Astrocyte (in vitro differentiated cells and primary cell): ENCODE results near the gene ACP5. TPM values are rescaled to one million over a fixed set of nuclear protein-coding genes. Genes with fewer than 3 reads are reported as not detected.
A peak's percentile ranks its signal among the peaks of the same experiment; 100 is the strongest.

Experiments used
- DNase-seq: peaks from one replicate; pipeline ENCODE4 v3.0.0-alpha.2; 2010; ENCODE audit warnings: low read depth
- FAIRE-seq: peaks from 2 replicates; lab custom pipeline; 2011; peaks lifted over from hg19 to GRCh38; lab: Jason Lieb, UNC
- H2AFZ ChIP-seq: 2 replicates; pipeline ENCODE4 v1.6.0; 2012; ENCODE audit warnings: low read depth, low read length, inconsistent platforms
- H3K27ac ChIP-seq: 2 replicates; pipeline ENCODE4 v1.5.1; 2011; ENCODE audit warnings: low read depth, low read length, inconsistent platforms
- H3K27me3 ChIP-seq: 2 replicates; pipeline ENCODE4 v1.6.0; 2011; ENCODE audit warnings: low read length, inconsistent platforms; ENCODE audit not compliant: insufficient read depth
- H3K36me3 ChIP-seq: 2 replicates; pipeline ENCODE4 v1.5.1; 2011; ENCODE audit warnings: low read length, inconsistent platforms; ENCODE audit not compliant: insufficient read depth
- H3K4me1 ChIP-seq: 2 replicates; pipeline ENCODE4 v1.5.1; 2011; ENCODE audit warnings: low read length, inconsistent platforms; ENCODE audit not compliant: insufficient read depth
- H3K4me2 ChIP-seq: 2 replicates; pipeline ENCODE4 v1.6.0; 2012; ENCODE audit warnings: low read length, inconsistent platforms
- H3K4me3 ChIP-seq: 2 replicates; pipeline ENCODE4 v1.5.1; 2011; ENCODE audit warnings: low read depth, mild to moderate bottlenecking, low read length, inconsistent platforms; ENCODE audit not compliant: insufficient read depth
- H3K79me2 ChIP-seq: 2 replicates; pipeline ENCODE4 v1.6.0; 2012; ENCODE audit warnings: mild to moderate bottlenecking, low read length, inconsistent platforms; ENCODE audit not compliant: insufficient read depth
- H3K9ac ChIP-seq: 2 replicates; pipeline ENCODE4 v1.6.0; 2012; ENCODE audit warnings: mild to moderate bottlenecking, low read length, inconsistent platforms
- H3K9me3 ChIP-seq: 2 replicates; pipeline ENCODE4 v1.5.1; 2012; ENCODE audit warnings: low read depth, mild to moderate bottlenecking, low read length, inconsistent platforms; ENCODE audit not compliant: insufficient read depth
- H4K20me1 ChIP-seq: 2 replicates; pipeline ENCODE4 v1.6.0; 2012; ENCODE audit warnings: low read length, inconsistent platforms; ENCODE audit not compliant: insufficient read depth
- H3K27ac Mint-ChIP-seq: one replicate; pipeline ENCODE4 v1.8.0; 2021; ENCODE audit warnings: mild to moderate bottlenecking, mixed read lengths; ENCODE audit not compliant: unreplicated experiment
- H3K27me3 Mint-ChIP-seq: one replicate; pipeline ENCODE4 v1.8.0; 2021; ENCODE audit warnings: low read depth, mixed read lengths; ENCODE audit not compliant: unreplicated experiment
- H3K36me3 Mint-ChIP-seq: one replicate; pipeline ENCODE4 v1.8.0; 2021; ENCODE audit warnings: low read depth, mixed read lengths; ENCODE audit not compliant: unreplicated experiment
- H3K4me1 Mint-ChIP-seq: one replicate; pipeline ENCODE4 v1.8.0; 2021; ENCODE audit warnings: low read depth, mixed read lengths; ENCODE audit not compliant: unreplicated experiment
- H3K4me3 Mint-ChIP-seq: one replicate; pipeline ENCODE4 v1.8.0; 2021; ENCODE audit warnings: mild to moderate bottlenecking, moderate library complexity, mixed read lengths; ENCODE audit not compliant: unreplicated experiment
- H3K9me3 Mint-ChIP-seq: one replicate; pipeline ENCODE4 v1.8.0; 2021; ENCODE audit warnings: mild to moderate bottlenecking, mixed read lengths; ENCODE audit not compliant: unreplicated experiment
- EZH2 ChIP-seq: IDR thresholded peaks from 2 replicates; pipeline ENCODE4 v1.6.1; 2012; ENCODE audit warnings: mild to moderate bottlenecking, low read length, inconsistent platforms; ENCODE audit not compliant: insufficient read depth
- total RNA-seq: library from RNA; stranded (reverse); gene quantifications from 2 replicates; pipeline ENCODE4 v1.2.1, GENCODE V29; 2021
- TF ChIP-seq, protein P1 (sequence below): IDR thresholded peaks from 2 replicates; pipeline ENCODE4 v1.5.1; 2011; ENCODE audit warnings: low read depth, mild to moderate bottlenecking, inconsistent platforms, low read length, moderate library complexity; ENCODE audit not compliant: insufficient read depth

Gene ACP5
- total RNA-seq, 1 donor from 2014 or later: not detected

GRCh38 chr19:11597202-11598102, 20.0 kb upstream of the ACP5 start, which contains the start of gene ZNF627:
Gene ZNF627 (plus strand): TSS chr19:11597483. CDS start chr19:11597628, 145 bp downstream.
- H3K79me2 ChIP-seq: peaks cover 51% of the 10 kb centered on the region
- peak within 1 kb of the TSS; percentile 92 for H2AFZ ChIP-seq
- FAIRE-seq: no peak

DNA sequence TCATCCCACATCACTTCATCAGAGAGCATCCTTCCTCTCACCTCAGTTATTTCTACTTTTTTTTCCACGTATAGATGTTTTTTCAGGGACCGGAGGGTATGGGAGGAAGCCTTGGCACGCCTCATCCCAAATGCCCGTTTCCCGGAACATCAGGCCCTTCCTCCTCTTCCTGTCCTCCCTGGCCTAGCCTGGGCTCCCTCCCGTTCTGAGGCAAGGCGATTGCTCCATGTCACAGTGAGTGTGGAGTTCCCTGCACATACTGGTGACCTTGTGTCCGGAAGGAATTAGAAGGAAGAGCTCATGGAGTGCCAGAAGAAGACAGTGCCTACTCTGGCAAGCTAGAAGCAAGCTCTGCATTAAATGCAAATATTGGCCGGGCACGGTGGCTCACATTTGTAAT, 18.7 kb upstream of the ACP5 start:
- no peak overlapping the region for H3K4me2 ChIP-seq
- no peaks in the 10 kb centered on the region for H3K9me3 Mint-ChIP-seq
- FAIRE-seq: no peak
- H3K27ac Mint-ChIP-seq: peak overlapping the region; percentile 78
- H2AFZ ChIP-seq: no peak overlapping the region
- H3K4me3 ChIP-seq: no peak overlapping the region
- peaks cover 34% of the 10 kb centered on the region for H4K20me1 ChIP-seq
- peaks cover 39% of the 10 kb centered on the region for H3K79me2 ChIP-seq
- no peaks in the 10 kb centered on the region for H3K4me1 ChIP-seq
- H3K27ac ChIP-seq: no peak overlapping the region
- H3K9me3 ChIP-seq: no peaks in the 10 kb centered on the region
- H3K27me3 Mint-ChIP-seq: no peaks in the 10 kb centered on the region
- H3K36me3 ChIP-seq: no peaks in the 10 kb centered on the region
- H3K27me3 ChIP-seq: no peaks in the 10 kb centered on the region
- H3K4me3 Mint-ChIP-seq: peak overlapping the region; percentile 40
- TF ChIP-seq, protein P1, sequence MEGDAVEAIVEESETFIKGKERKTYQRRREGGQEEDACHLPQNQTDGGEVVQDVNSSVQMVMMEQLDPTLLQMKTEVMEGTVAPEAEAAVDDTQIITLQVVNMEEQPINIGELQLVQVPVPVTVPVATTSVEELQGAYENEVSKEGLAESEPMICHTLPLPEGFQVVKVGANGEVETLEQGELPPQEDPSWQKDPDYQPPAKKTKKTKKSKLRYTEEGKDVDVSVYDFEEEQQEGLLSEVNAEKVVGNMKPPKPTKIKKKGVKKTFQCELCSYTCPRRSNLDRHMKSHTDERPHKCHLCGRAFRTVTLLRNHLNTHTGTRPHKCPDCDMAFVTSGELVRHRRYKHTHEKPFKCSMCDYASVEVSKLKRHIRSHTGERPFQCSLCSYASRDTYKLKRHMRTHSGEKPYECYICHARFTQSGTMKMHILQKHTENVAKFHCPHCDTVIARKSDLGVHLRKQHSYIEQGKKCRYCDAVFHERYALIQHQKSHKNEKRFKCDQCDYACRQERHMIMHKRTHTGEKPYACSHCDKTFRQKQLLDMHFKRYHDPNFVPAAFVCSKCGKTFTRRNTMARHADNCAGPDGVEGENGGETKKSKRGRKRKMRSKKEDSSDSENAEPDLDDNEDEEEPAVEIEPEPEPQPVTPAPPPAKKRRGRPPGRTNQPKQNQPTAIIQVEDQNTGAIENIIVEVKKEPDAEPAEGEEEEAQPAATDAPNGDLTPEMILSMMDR: no peak
- no peak for TF ChIP-seq EZH2
- H3K9ac ChIP-seq: no peak overlapping the region
- peaks cover 9% of the 10 kb centered on the region for H3K4me1 Mint-ChIP-seq
- DNase-seq: no peak
- peaks cover 2% of the 10 kb centered on the region for H3K36me3 Mint-ChIP-seq

More at GRCh38 chr19:11597202-11598102, 20.0 kb upstream of the ACP5 start, which contains the start of gene ZNF627:
- Histone ChIP-seq H4K20me1 (peaks cover 45% of the 10 kb centered on the region), H3K4me1 (no peaks in the 10 kb centered on the region), H3K27ac (peak within 1 kb of the TSS; percentile 99), H3K9ac (peak within 1 kb of the TSS; percentile 99), H3K9me3 (no peaks in the 10 kb centered on the region), H3K4me3 (peak within 1 kb of the TSS; percentile 93), H3K27me3 (no peaks in the 10 kb centered on the region), H3K4me2 (peak within 1 kb of the TSS; percentile 85), H3K36me3 (no peaks in the 10 kb centered on the region)
- peak within 1 kb of the TSS; percentile 99 for H3K4me3 Mint-ChIP-seq
- no peak for TF ChIP-seq EZH2
- H3K27ac Mint-ChIP-seq: peak within 1 kb of the TSS; percentile 98
- H3K27me3 Mint-ChIP-seq: no peaks in the 10 kb centered on the region
- no peaks in the 10 kb centered on the region for H3K9me3 Mint-ChIP-seq
- peak; percentile 95 for DNase-seq
- peaks cover 9% of the 10 kb centered on the region for H3K4me1 Mint-ChIP-seq
- peaks cover 4% of the 10 kb centered on the region for H3K36me3 Mint-ChIP-seq

- Histone ChIP-seq H3K36me3 (no peaks in the 10 kb centered on the region), H3K4me2 (no peak overlapping the region), H3K4me3 (no peak overlapping the region), H3K9me3 (no peaks in the 10 kb centered on the region), H3K79me2 (peaks cover 18% of the 10 kb centered on the region), H3K9ac (no peak overlapping the region), H3K27ac (no peak overlapping the region), H3K27me3 (no peaks in the 10 kb centered on the region), H3K4me1 (no peaks in the 10 kb centered on the region), H4K20me1 (peaks cover 14% of the 10 kb centered on the region), H2AFZ (no peak overlapping the region)
- no peaks in the 10 kb centered on the region for H3K4me1 Mint-ChIP-seq
- H3K9me3 Mint-ChIP-seq: peaks cover 1% of the 10 kb centered on the region
- H3K27ac Mint-ChIP-seq: no peak overlapping the region
- DNase-seq (no peak), FAIRE-seq (no peak)
- TF ChIP-seq, protein P1: no peak
- no peak for TF ChIP-seq EZH2
- no peaks in the 10 kb centered on the region for H3K36me3 Mint-ChIP-seq
- H3K4me3 Mint-ChIP-seq: no peak overlapping the region
- peaks cover 2% of the 10 kb centered on the region for H3K27me3 Mint-ChIP-seq
Observed at GRCh38 chr19:11594084-11594483, 16.6 kb upstream of the ACP5 start.
